SK-N-MC (cell line): ENCODE data around the gene ELMO1.

ENCODE experiments used
- EZH2 ChIP-seq: fragments of 200-600 bp; sonication (generic); IDR thresholded peaks from one replicate; pipeline ENCODE4 v1.6.1; 2017; ENCODE audit warnings: antibody characterized with exemption
- POLR2AphosphoS5 ChIP-seq: IDR thresholded peaks from 2 replicates; pipeline ENCODE4 v1.6.1; 2012; ENCODE audit warnings: mild to moderate bottlenecking, low read depth, low read length, borderline replicate concordance

- no peak for TF ChIP-seq EZH2
- no peak for TF ChIP-seq POLR2AphosphoS5
These were observed 99.7 kb downstream of the ELMO1 start for GRCh38 chr7:37348982-37349381.
